Islet precursor cell (in vitro differentiated cells): ENCODE results near the gene DIPK2B.

Source experiments
- DNase-seq: peaks from one replicate; pipeline ENCODE4 v3.0.0-alpha.2; 2018

DIPK2B gene

GRCh38 chrX:45200741-45201234 lies at the start of gene DIPK2B:
Gene DIPK2B (minus strand): TSS chrX:45200876. CDS start chrX:45200826, 50 bp downstream.
- DNase-seq: no peak

- DNase-seq: no peak
Measured at GRCh38 chrX:45240301-45240700, 39.6 kb upstream of the DIPK2B start.

GRCh38 chrX:45238489-45238888 lies 37.8 kb upstream of the DIPK2B start:
- DNase-seq: no peak

- DNase-seq: no peak
Measured at GRCh38 chrX:45233531-45233930, 32.9 kb upstream of the DIPK2B start.

GRCh38 chrX:45232139-45232538 lies 31.5 kb upstream of the DIPK2B start:
- no peak for DNase-seq

GRCh38 chrX:45230410-45230809 lies 29.7 kb upstream of the DIPK2B start:
- DNase-seq: no peak

GRCh38 chrX:45229348-45229747 lies 28.7 kb upstream of the DIPK2B start:
- DNase-seq: no peak

GRCh38 chrX:45228126-45228525 lies 27.4 kb upstream of the DIPK2B start:
- no peak for DNase-seq

- DNase-seq: no peak
Measured at GRCh38 chrX:45208121-45208856, 7.6 kb upstream of the DIPK2B start.

- DNase-seq: no peak
Measured at GRCh38 chrX:45202171-45202570, 1.5 kb upstream of the DIPK2B start.

GRCh38 chrX:45198706-45199105 lies 2.0 kb downstream of the DIPK2B start:
- no peak for DNase-seq

GRCh38 chrX:45198301-45198700 lies 2.4 kb downstream of the DIPK2B start:
- DNase-seq: no peak

GRCh38 chrX:45196701-45197100 lies 4.0 kb downstream of the DIPK2B start:
- no peak for DNase-seq

GRCh38 chrX:45191820-45192409 lies 8.8 kb downstream of the DIPK2B start:
- DNase-seq: no peak

- no peak for DNase-seq
Measured at GRCh38 chrX:45191383-45191782, 9.3 kb downstream of the DIPK2B start.

GRCh38 chrX:45187731-45188130 lies 12.9 kb downstream of the DIPK2B start:
- no peak for DNase-seq

- no peak for DNase-seq
Measured at GRCh38 chrX:45186643-45187026, 14.0 kb downstream of the DIPK2B start.

- no peak for DNase-seq
Measured at GRCh38 chrX:45184211-45184610, 16.5 kb downstream of the DIPK2B start.

GRCh38 chrX:45172890-45173289 lies 27.8 kb downstream of the DIPK2B start:
- peak; percentile 59 for DNase-seq

- no peak for DNase-seq
Measured at GRCh38 chrX:45166781-45167180, 33.9 kb downstream of the DIPK2B start.

GRCh38 chrX:45165726-45166125 lies 35.0 kb downstream of the DIPK2B start:
- DNase-seq: no peak

GRCh38 chrX:45164995-45165394 lies 35.7 kb downstream of the DIPK2B start:
- DNase-seq: no peak

- no peak for DNase-seq
Measured at GRCh38 chrX:45164021-45164621, 36.6 kb downstream of the DIPK2B start.

- no peak for DNase-seq
Measured at GRCh38 chrX:45157647-45158046, 43.0 kb downstream of the DIPK2B start.
